ENCODE data around the gene ANKH. TPM values are rescaled to one million over a fixed set of nuclear protein-coding genes. Genes with fewer than 3 reads are reported as not detected.

The ANKH gene
- total and polyA plus RNA-seq, 10 of the 15 experiments (the other 5 are each of a cell fraction or from before 2014, with no cell fraction given) = 2.1 to 43.9 (median 14.4) TPM

- TF ChIP-seq E4F1 (IDR thresholded peaks at IDR 0.05; ENCODE audit: borderline replicate concordance, partially characterized antibody) (no peak), NFIC (IDR thresholded peaks at IDR 0.05; ENCODE audit: low read depth, low read length) (no peak), POU2F2 (IDR thresholded peaks at IDR 0.05; ENCODE audit: borderline replicate concordance, low read depth, low read length) (no peak), STAT1 (conservative IDR thresholded peaks at IDR 0.05) (no peak), TCF3 (IDR thresholded peaks at IDR 0.05; ENCODE audit: borderline replicate concordance, insufficient read depth, low read depth, low read length) (no peak), RAD51 (IDR thresholded peaks at IDR 0.05) (no peak), BHLHE40 (IDR thresholded peaks at IDR 0.05; ENCODE audit: borderline replicate concordance in 1 of 2, low read depth in 2 of 2, low read length in 1 of 2) (no peak)
Observed at GRCh38 chr5:14696057-14696456, 175.5 kb downstream of the ANKH start (continued).

GRCh38 chr5:14695152-14695551, 176.4 kb downstream of the ANKH start:
- Histone ChIP-seq H3K4me3 (no peak overlapping the region), H3K36me3 (ENCODE audit: control insufficient read depth in 2 of 2, insufficient read depth in 2 of 2, low read length in 1 of 2) (peaks cover 29 to 59% of the 10 kb centered on the region in 2 experiments), H3K27me3 (replicated peaks in 1 of 2; ENCODE audit: control insufficient read depth in 2 of 2, insufficient read depth in 2 of 2, low read length in 1 of 2) (no peaks in the 10 kb centered on the region), H3K27ac (ENCODE audit: control insufficient read depth, insufficient read depth) (no peak overlapping the region), H2AFZ (ENCODE audit: control insufficient read depth, low read depth, low read length) (no peak overlapping the region), H4K20me1 (ENCODE audit: control insufficient read depth, insufficient read depth) (no peaks in the 10 kb centered on the region; the same call in 1 of the 2 replicates), H3K4me2 (ENCODE audit: control insufficient read depth, insufficient read depth) (no peak overlapping the region), H3K79me2 (ENCODE audit: control insufficient read depth, insufficient read depth, low read length) (no peaks in the 10 kb centered on the region; the same call in 1 of the 2 replicates), H3K9ac (ENCODE audit: control insufficient read depth, insufficient read depth, low read length) (no peak overlapping the region), H3K9me3 (replicated peaks; ENCODE audit: control insufficient read depth, insufficient read depth, low read length) (peaks cover 3% of the 10 kb centered on the region; the same call in 2 of the 3 replicates), H3K4me1 (ENCODE audit: control insufficient read depth, insufficient read depth, low read length) (no peaks in the 10 kb centered on the region)
- FAIRE-seq (no peak), DNase-seq (ENCODE audit: low read depth, low spot score) (no peak), ATAC-seq (no peak)
- no peak for TF ChIP-seq CEBPB (IDR thresholded peaks at IDR 0.05; ENCODE audit: borderline replicate concordance in 1 of 2, low read depth in 2 of 2, low read length in 2 of 2)
- no peak for TF ChIP-seq ZNF217 (IDR thresholded peaks at IDR 0.05)
- TF ChIP-seq ATF3 (IDR thresholded peaks at IDR 0.05; ENCODE audit: borderline replicate concordance, extremely low read depth, low read depth, low read length) = no peak
- TF ChIP-seq MEF2A (IDR thresholded peaks at IDR 0.05; ENCODE audit: insufficient read depth, low read depth, low read length) = no peak
- CTCF ChIA-PET = interaction anchor here (0.6 to 2.1 kb wide), 3 partner anchors 9 to 1543 kb away, joined by 3 to 14 read pairs (median 3); no protein-coding TSS in a partner anchor
- in situ Hi-C loops (cut with MboI) (no loop called here), intact Hi-C loops (cut with micrococcal nuclease; ENCODE audit: unreplicated experiment) (no loop called here)
- SMC1A ChIA-PET (ENCODE audit: uncharacterized antibody, unreplicated experiment) = interaction anchor here (1.0 to 1.6 kb wide), 4 partner anchors 10 to 47 kb away, joined by 3 to 6 read pairs (median 3); no protein-coding TSS in a partner anchor
- RAD21 ChIA-PET (ENCODE audit: unreplicated experiment) = interaction anchor here (1.2 kb wide), 1 partner anchor 46 kb away, joined by 3 read pairs; no protein-coding TSS in a partner anchor
- POLR2A ChIA-PET = no interaction called here
- BruUV-seq (replicated peaks) = no TSS peak
- 81% methylated on average over 2 of the region's 2 CpGs for WGBS (ENCODE audit: insufficient coverage, insufficient replicate concordance, low lambda C conversion rate, missing lambda C conversion rate)

Measured in GM12878 (cell line).